H9 (cell line): ENCODE data around the gene DSCAM. TPM values are rescaled to one million over a fixed set of nuclear protein-coding genes. Genes with fewer than 3 reads are reported as not detected.

Experiments used
- DNase-seq: peaks from one replicate; pipeline ENCODE4 v3.0.0-alpha.2; 2017
- H2AFZ ChIP-seq: one replicate; pipeline ENCODE4 v1.6.1; 2013; ENCODE audit warnings: mild to moderate bottlenecking, low read length, control low read depth, moderate library complexity
- H2AK5ac ChIP-seq: 2 replicates; pipeline ENCODE4 v1.6.1; 2013; ENCODE audit warnings: low read length, control low read depth, mixed read lengths; ENCODE audit not compliant: insufficient read length
- H2BK120ac ChIP-seq: one replicate; pipeline ENCODE4 v1.6.1; 2013; ENCODE audit warnings: low read depth, mild to moderate bottlenecking, low read length, control low read depth, inconsistent platforms; ENCODE audit not compliant: poor library complexity, severe bottlenecking
- H2BK12ac ChIP-seq: 2 replicates; pipeline ENCODE4 v1.6.1; 2013; ENCODE audit warnings: low read length, control low read depth, mixed read lengths, low read depth; ENCODE audit not compliant: insufficient read length
- H2BK15ac ChIP-seq: 2 replicates; pipeline ENCODE4 v1.6.1; 2013; ENCODE audit warnings: low read depth, low read length, control low read depth
- H2BK20ac ChIP-seq: one replicate; pipeline ENCODE4 v1.6.1; 2013; ENCODE audit warnings: low read depth, mild to moderate bottlenecking, low read length, control low read depth, inconsistent platforms; ENCODE audit not compliant: poor library complexity, severe bottlenecking
- H2BK5ac ChIP-seq: 2 replicates; pipeline ENCODE4 v1.6.1; 2013; ENCODE audit warnings: low read length, control low read depth, mixed read lengths; ENCODE audit not compliant: insufficient read length
- H3K14ac ChIP-seq: 2 replicates; pipeline ENCODE4 v1.6.1; 2013; ENCODE audit warnings: low read length, control low read depth; ENCODE audit not compliant: insufficient read depth
- H3K18ac ChIP-seq: 2 replicates; pipeline ENCODE4 v1.6.1; 2013; ENCODE audit warnings: low read depth, mild to moderate bottlenecking, mixed read lengths, low read length, control low read depth; ENCODE audit not compliant: insufficient read length
- H3K23ac ChIP-seq: 2 replicates; pipeline ENCODE4 v1.6.1; 2013; ENCODE audit warnings: low read length, control low read depth, mixed read lengths, low read depth; ENCODE audit not compliant: insufficient read length
- H3K23me2 ChIP-seq: 2 replicates; pipeline ENCODE4 v1.6.1; 2013; ENCODE audit warnings: low read depth, mild to moderate bottlenecking, mixed read lengths, low read length, control low read depth; ENCODE audit not compliant: insufficient read length, poor library complexity, severe bottlenecking
- H3K27ac ChIP-seq: 2 replicates; pipeline ENCODE4 v1.5.1; 2013; ENCODE audit warnings: low read length, control low read depth, mixed read lengths, low read depth; ENCODE audit not compliant: insufficient read length
- H3K27me3 ChIP-seq: 2 replicates; pipeline ENCODE4 v1.6.1; 2013; ENCODE audit warnings: low read length, control low read depth, inconsistent platforms; ENCODE audit not compliant: insufficient read depth
- H3K4ac ChIP-seq: 2 replicates; pipeline ENCODE4 v1.6.1; 2013; ENCODE audit warnings: low read depth, mild to moderate bottlenecking, control low read depth, inconsistent platforms, low read length, moderate library complexity
- H3K4me1 ChIP-seq: 2 replicates; pipeline ENCODE4 v1.6.1; 2013; ENCODE audit warnings: low read length, control low read depth, inconsistent platforms; ENCODE audit not compliant: insufficient read depth
- H3K4me2 ChIP-seq: 2 replicates; pipeline ENCODE4 v1.6.1; 2013; ENCODE audit warnings: low read length, control low read depth, mixed read lengths; ENCODE audit not compliant: insufficient read length, insufficient read depth
- H3K56ac ChIP-seq: 2 replicates; pipeline ENCODE4 v1.6.1; 2013; ENCODE audit warnings: low read depth, mild to moderate bottlenecking, mixed read lengths, low read length, control low read depth; ENCODE audit not compliant: insufficient read length
- H3K79me1 ChIP-seq: 2 replicates; pipeline ENCODE4 v1.6.1; 2013; ENCODE audit warnings: low read depth, mild to moderate bottlenecking, moderate library complexity, low read length, control low read depth, inconsistent platforms; ENCODE audit not compliant: insufficient read depth, poor library complexity, severe bottlenecking
- H3K79me2 ChIP-seq: 2 replicates; pipeline ENCODE4 v1.6.1; 2013; ENCODE audit warnings: low read length, control low read depth, inconsistent platforms; ENCODE audit not compliant: insufficient read depth
- H3K9ac ChIP-seq: 2 replicates; pipeline ENCODE4 v1.6.1; 2013; ENCODE audit warnings: low read length, control low read depth, mixed read lengths; ENCODE audit not compliant: insufficient read length; ENCODE audit errors: extremely low read depth
- H3K9me3 ChIP-seq: one replicate; pipeline ENCODE4 v1.6.1; 2013; ENCODE audit warnings: low read depth, low read length, inconsistent platforms; ENCODE audit not compliant: control insufficient read depth
- H3T11ph ChIP-seq: one replicate; pipeline ENCODE4 v1.6.1; 2013; ENCODE audit warnings: mild to moderate bottlenecking, low read length, control low read depth, inconsistent platforms
- H4K20me1 ChIP-seq: one replicate; pipeline ENCODE4 v1.6.1; 2013; ENCODE audit not compliant: control insufficient read depth, insufficient read length, insufficient read depth
- H4K5ac ChIP-seq: 2 replicates; pipeline ENCODE4 v1.6.1; 2013; ENCODE audit warnings: low read depth, mild to moderate bottlenecking, mixed read lengths, low read length, control low read depth; ENCODE audit not compliant: insufficient read length
- H4K8ac ChIP-seq: replicated peaks from 2 replicates; pipeline ENCODE4 v1.6.1; 2013; ENCODE audit warnings: low read length, control low read depth, mixed read lengths, low read depth; ENCODE audit not compliant: insufficient read length
- H4K91ac ChIP-seq: 2 replicates; pipeline ENCODE4 v1.6.1; 2013; ENCODE audit warnings: low read depth, mild to moderate bottlenecking, moderate library complexity, mixed read lengths, low read length, control low read depth; ENCODE audit not compliant: insufficient read length
- H3K27ac Mint-ChIP-seq, 3 experiments: 2 replicates in 2 of 3; 3 replicates in 1 of 3; pipeline ENCODE4 v1.8.0; 2020 to 2021; ENCODE audit warnings: mixed read lengths in 3 of 3, mild to moderate bottlenecking in 1 of 3, moderate library complexity in 1 of 3
- H3K27me3 Mint-ChIP-seq: 2 replicates; pipeline ENCODE4 v1.8.0; 2021; ENCODE audit warnings: low read depth, mild to moderate bottlenecking, moderate library complexity, mixed read lengths
- H3K36me3 Mint-ChIP-seq, 3 experiments: 2 replicates in 2 of 3; 3 replicates in 1 of 3; pipeline ENCODE4 v1.8.0; 2020 to 2021; ENCODE audit warnings: low read depth in 3 of 3, mixed read lengths in 3 of 3; ENCODE audit not compliant: insufficient read depth in 1 of 3
- H3K4me1 Mint-ChIP-seq, 2 experiments: 2 replicates each; pipeline ENCODE4 v1.8.0; 2020; ENCODE audit warnings: mixed read lengths in 2 of 2
- H3K4me3 Mint-ChIP-seq, 2 experiments: 2 replicates in 1 of 2; 3 replicates in 1 of 2; pipeline ENCODE4 v1.8.0; 2020 to 2021; ENCODE audit warnings: mild to moderate bottlenecking in 2 of 2, mixed read lengths in 2 of 2, moderate library complexity in 1 of 2
- H3K9me3 Mint-ChIP-seq, 2 experiments: 2 replicates in 1 of 2; 3 replicates in 1 of 2; pipeline ENCODE4 v1.8.0; 2020; ENCODE audit warnings: mild to moderate bottlenecking in 2 of 2, mixed read lengths in 2 of 2, moderate library complexity in 1 of 2
- CTCF ChIP-seq: fragments of 200-600 bp; sonication (generic); conservative IDR thresholded peaks from 3 replicates; pipeline ENCODE4 v1.8.0; 2021; ENCODE audit warnings: antibody characterized with exemption, mild to moderate bottlenecking
- WGBS: extraction: QIAGEN DNeasy Blood & Tissue Kit; methylation state at CpG from one replicate; pipeline ENCODE4 v1.1.7; 2013; ENCODE audit warnings: missing lambda C conversion rate, low lambda C conversion rate, mixed read lengths; ENCODE audit not compliant: insufficient read length; ENCODE audit errors: extremely low coverage; 5-methylcytosine and 5-hydroxymethylcytosine counted together
- total RNA-seq: library from RNA; stranded (reverse); gene quantifications from 2 replicates; pipeline ENCODE4 v1.2.1, GENCODE V29; 2021

The DSCAM gene
- total RNA-seq, 1 experiment from 2014 or later, result 0.17 TPM

- H4K91ac ChIP-seq, result no peak overlapping the region
- no peak for DNase-seq
- no peaks in the 10 kb centered on the region for H3K27me3 ChIP-seq
- no peaks in the 10 kb centered on the region for H4K20me1 ChIP-seq
- Mint-ChIP-seq H3K9me3 (no peaks in the 10 kb centered on the region; a peak in 3 of 5 replicates), H3K27ac (no peak overlapping the region), H3K4me1 (peaks cover 4 to 6% of the 10 kb centered on the region in 2 experiments; a peak in 2 of 4 replicates), H3K27me3 (no peaks in the 10 kb centered on the region), H3K36me3 (no peaks in the 10 kb centered on the region; a peak in 1 of 7 replicates), H3K4me3 (no peak overlapping the region)
- no peak overlapping the region for H2BK20ac ChIP-seq
- H2AFZ ChIP-seq, result no peak overlapping the region
- no CpG with 5 or more reads among the region's 8 CpGs for WGBS
- no peak overlapping the region for H3K9ac ChIP-seq
- no peak overlapping the region for H2BK5ac ChIP-seq
- H3K79me2 ChIP-seq, result no peaks in the 10 kb centered on the region
- H3K27ac ChIP-seq, result no peak overlapping the region
- no peak overlapping the region for H3K23ac ChIP-seq
- no peak overlapping the region for H4K5ac ChIP-seq
- no peak overlapping the region for H3K18ac ChIP-seq
- no peak overlapping the region for H3K4me2 ChIP-seq
- H4K8ac ChIP-seq, result no peak overlapping the region
- no peak overlapping the region for H3K4ac ChIP-seq
- TF ChIP-seq CTCF, result no peak
- H3T11ph ChIP-seq, result no peak overlapping the region
- H3K9me3 ChIP-seq, result no peaks in the 10 kb centered on the region
- no peak overlapping the region for H2BK15ac ChIP-seq
- H2AK5ac ChIP-seq, result no peak overlapping the region
- no peak overlapping the region for H2BK120ac ChIP-seq
- H2BK12ac ChIP-seq, result no peak overlapping the region
- no peak overlapping the region; the same call in 1 of the 2 replicates for H3K14ac ChIP-seq
- H3K56ac ChIP-seq, result no peak overlapping the region
- no peaks in the 10 kb centered on the region for H3K79me1 ChIP-seq
- no peaks in the 10 kb centered on the region; the same call in 1 of the 2 replicates for H3K4me1 ChIP-seq
- no peaks in the 10 kb centered on the region for H3K23me2 ChIP-seq
Measured at GRCh38 chr21:40678681-40679284, 168.2 kb downstream of the DSCAM start.
